ENCODE results near the gene SLCO1A2. TPM values are rescaled to one million over a fixed set of nuclear protein-coding genes. Genes with fewer than 3 reads are reported as not detected.

SLCO1A2 gene
- total and polyA plus RNA-seq, 4 donors, result not detected

GRCh38 chr12:21257172-21257571, 77.5 kb downstream of the SLCO1A2 start:
- ATAC-seq (ENCODE audit: low FRiP score) (no peak), DNase-seq (no peak)
- Histone ChIP-seq H3K27ac (ENCODE audit: low read depth in 1 of 2, low read length in 2 of 2) (no peak overlapping the region), H3K4me1 (ENCODE audit: control insufficient read depth in 1 of 2, insufficient read depth in 2 of 2, low read length in 2 of 2) (no peaks in the 10 kb centered on the region), H3K36me3 (ENCODE audit: control insufficient read depth in 1 of 2, insufficient read depth in 2 of 2, low read length in 1 of 2) (no peaks in the 10 kb centered on the region), H3K9me3 (ENCODE audit: control insufficient read depth, low read length) (no peaks in the 10 kb centered on the region), H3K4me3 (ENCODE audit: low read length in 2 of 2) (no peak overlapping the region), H3K27me3 (ENCODE audit: control insufficient read depth in 1 of 2, insufficient read depth in 2 of 2, low read length in 1 of 2) (no peaks in the 10 kb centered on the region)
- 76 to 81% methylated on average over 3 of the region's 3 CpGs for WGBS, 2 donors
- intact Hi-C loops (cut with DNase I), result no loop called here

DNA sequence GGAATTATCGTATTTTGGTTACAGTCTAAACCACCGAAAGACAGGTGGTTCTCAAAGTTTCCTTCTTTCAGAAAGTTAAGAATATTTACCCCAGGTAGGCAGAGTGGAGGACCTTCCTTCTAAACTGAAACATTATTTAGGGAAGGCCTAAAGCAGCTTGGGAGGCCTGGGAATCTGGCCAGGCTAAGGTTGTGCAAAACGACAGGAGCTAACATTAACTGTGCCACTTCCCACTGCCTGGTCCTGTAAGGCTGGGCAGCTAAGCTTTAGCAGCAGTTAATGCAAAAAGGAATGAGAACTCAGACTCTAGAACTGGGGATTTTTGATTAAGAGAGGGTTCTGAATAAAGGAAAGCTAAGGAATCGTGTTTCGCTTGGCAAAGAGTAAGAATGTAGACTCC, 82.6 kb downstream of the SLCO1A2 start:
- no peaks in the 10 kb centered on the region for H3K27me3 ChIP-seq (ENCODE audit: control insufficient read depth in 1 of 2, insufficient read depth in 2 of 2, low read length in 1 of 2)
- DNase-seq (no peak), ATAC-seq (ENCODE audit: low FRiP score) (no peak)
- intact Hi-C loops (cut with DNase I), result no loop called here
- no peaks in the 10 kb centered on the region for H3K36me3 ChIP-seq (ENCODE audit: control insufficient read depth in 1 of 2, insufficient read depth in 2 of 2, low read length in 1 of 2)
- no peak overlapping the region for H3K4me3 ChIP-seq (ENCODE audit: low read length in 2 of 2)
- H3K4me1 ChIP-seq (ENCODE audit: control insufficient read depth in 1 of 2, insufficient read depth in 2 of 2, low read length in 2 of 2), result no peaks in the 10 kb centered on the region
- no peak overlapping the region for H3K27ac ChIP-seq (ENCODE audit: low read depth in 1 of 2, low read length in 2 of 2)
- no peaks in the 10 kb centered on the region for H3K9me3 ChIP-seq (ENCODE audit: control insufficient read depth, low read length)
- 65 to 69% methylated on average over 5 of the region's 5 CpGs for WGBS, 2 donors

DNA sequence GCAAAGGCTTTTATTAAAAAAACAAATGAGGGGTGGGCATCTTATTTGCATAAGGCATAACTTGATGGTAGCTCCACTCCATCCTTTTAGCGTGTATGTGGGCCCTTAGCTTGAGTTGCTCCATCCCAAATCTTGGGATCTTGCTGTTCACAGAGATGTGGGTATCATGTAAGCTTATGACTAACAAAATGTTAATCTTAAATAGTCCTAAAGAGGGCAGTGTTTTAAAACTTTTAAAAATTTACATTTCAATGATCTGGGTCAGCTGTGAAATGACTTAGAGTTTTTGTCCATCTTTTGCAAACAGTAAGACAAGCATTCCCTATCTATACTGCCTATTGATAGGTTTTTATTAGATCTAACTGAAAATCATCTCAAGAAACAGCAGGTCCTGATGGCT, 86.0 kb downstream of the SLCO1A2 start:
- intact Hi-C loops (cut with DNase I), result no loop called here
- Histone ChIP-seq H3K27ac (ENCODE audit: low read depth in 1 of 2, low read length in 2 of 2) (no peak overlapping the region), H3K4me1 (ENCODE audit: control insufficient read depth in 1 of 2, insufficient read depth in 2 of 2, low read length in 2 of 2) (no peaks in the 10 kb centered on the region), H3K27me3 (ENCODE audit: control insufficient read depth in 1 of 2, insufficient read depth in 2 of 2, low read length in 1 of 2) (no peaks in the 10 kb centered on the region), H3K9me3 (ENCODE audit: control insufficient read depth, low read length) (no peaks in the 10 kb centered on the region), H3K4me3 (ENCODE audit: low read length in 2 of 2) (no peak overlapping the region), H3K36me3 (ENCODE audit: control insufficient read depth in 1 of 2, insufficient read depth in 2 of 2, low read length in 1 of 2) (no peaks in the 10 kb centered on the region)
- 61 to 69% methylated on average over 1 of the region's 1 CpG for WGBS, 2 donors
- no peak for ATAC-seq (ENCODE audit: low FRiP score)
- DNase-seq, result no peak

DNA sequence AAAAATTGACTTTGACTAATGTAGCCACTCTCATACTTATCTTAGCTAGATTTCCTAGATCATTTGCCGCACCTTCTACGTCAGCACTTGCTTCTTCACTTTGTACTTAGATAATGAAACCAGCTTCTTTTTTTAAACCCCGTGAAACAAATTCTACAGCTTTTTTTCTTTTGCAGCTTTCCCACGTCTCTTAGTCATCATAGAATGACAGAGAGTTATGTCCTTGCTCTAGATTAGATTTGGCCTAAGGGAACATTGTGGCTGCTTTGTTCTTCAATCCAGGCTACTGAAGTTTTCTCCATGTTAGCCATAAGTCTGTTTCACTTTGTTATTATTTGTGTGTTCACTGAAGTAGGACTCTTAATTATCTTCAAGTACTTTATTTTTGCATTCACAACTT, 94.9 kb downstream of the SLCO1A2 start:
- H3K9me3 ChIP-seq (ENCODE audit: control insufficient read depth, low read length), result no peaks in the 10 kb centered on the region
- intact Hi-C loops (cut with DNase I), result no loop called here
- H3K4me1 ChIP-seq (ENCODE audit: control insufficient read depth in 1 of 2, insufficient read depth in 2 of 2, low read length in 2 of 2), result no peaks in the 10 kb centered on the region
- no peak for ATAC-seq (ENCODE audit: low FRiP score)
- H3K27ac ChIP-seq (ENCODE audit: low read depth in 1 of 2, low read length in 2 of 2), result no peak overlapping the region
- peaks cover 0 to 3% of the 10 kb centered on the region in 2 donors for H3K36me3 ChIP-seq (ENCODE audit: control insufficient read depth in 1 of 2, insufficient read depth in 2 of 2, low read length in 1 of 2)
- DNase-seq, result no peak
- WGBS, 2 donors, result 48 to 49% methylated on average over 4 of the region's 4 CpGs
- H3K27me3 ChIP-seq (ENCODE audit: control insufficient read depth in 1 of 2, insufficient read depth in 2 of 2, low read length in 1 of 2), result no peaks in the 10 kb centered on the region
- H3K4me3 ChIP-seq (ENCODE audit: low read length in 2 of 2), result no peak overlapping the region

DNA sequence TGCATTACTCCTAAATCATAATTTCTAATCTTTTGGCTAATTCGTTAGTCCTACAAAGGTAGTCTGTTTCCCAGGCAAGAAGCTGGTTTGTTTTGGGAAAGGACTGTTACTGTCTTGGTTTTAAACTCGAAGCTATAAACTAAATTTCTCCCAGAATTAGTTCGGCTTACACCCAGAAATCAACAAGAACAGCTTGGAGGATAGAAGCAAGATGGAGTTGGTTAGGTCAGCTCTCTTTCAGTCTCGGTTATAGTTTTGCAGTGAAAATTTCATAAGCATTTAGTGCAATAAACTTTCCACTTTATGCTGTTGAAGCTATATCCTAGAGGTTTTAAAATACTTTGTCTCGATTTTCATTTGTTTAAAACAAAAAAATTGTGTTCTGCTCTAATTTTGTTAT, 100.3 kb downstream of the SLCO1A2 start:
- WGBS, 2 donors, result 84 to 87% methylated on average over 5 of the region's 5 CpGs
- Histone ChIP-seq H3K27me3 (ENCODE audit: control insufficient read depth in 1 of 2, insufficient read depth in 2 of 2, low read length in 1 of 2) (no peaks in the 10 kb centered on the region), H3K4me1 (ENCODE audit: control insufficient read depth in 1 of 2, insufficient read depth in 2 of 2, low read length in 2 of 2) (no peaks in the 10 kb centered on the region), H3K27ac (ENCODE audit: low read depth in 1 of 2, low read length in 2 of 2) (no peak overlapping the region), H3K4me3 (ENCODE audit: low read length in 2 of 2) (no peak overlapping the region), H3K36me3 (ENCODE audit: control insufficient read depth in 1 of 2, insufficient read depth in 2 of 2, low read length in 1 of 2) (peaks cover 0 to 3% of the 10 kb centered on the region in 2 donors), H3K9me3 (ENCODE audit: control insufficient read depth, low read length) (no peaks in the 10 kb centered on the region)
- no peak for ATAC-seq (ENCODE audit: low FRiP score)
- DNase-seq, result no peak
- intact Hi-C loops (cut with DNase I), result no loop called here

DNA sequence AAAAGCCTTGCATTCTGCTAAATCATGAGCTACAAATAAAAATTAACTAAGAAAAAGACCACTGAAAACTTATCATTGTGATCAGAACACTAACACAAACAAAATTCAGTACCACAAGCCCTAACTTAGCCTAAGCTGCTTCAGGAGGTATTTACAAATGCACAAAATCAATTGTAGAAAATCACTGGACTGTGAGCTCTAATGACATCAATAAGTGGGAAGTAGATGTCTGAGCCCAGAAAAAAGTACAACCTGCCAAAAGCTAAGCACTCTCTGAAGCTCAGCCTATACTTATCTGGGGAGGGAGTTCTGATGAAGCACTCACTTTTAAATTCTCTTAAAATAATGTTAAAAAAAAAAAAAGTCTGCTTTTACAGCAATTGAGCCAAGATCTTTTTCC, 110.8 kb downstream of the SLCO1A2 start:
- intact Hi-C loops (cut with DNase I), result no loop called here
- ATAC-seq (ENCODE audit: low FRiP score) (no peak), DNase-seq (no peak)
- Histone ChIP-seq H3K27me3 (ENCODE audit: control insufficient read depth in 1 of 2, insufficient read depth in 2 of 2, low read length in 1 of 2) (no peaks in the 10 kb centered on the region), H3K4me3 (ENCODE audit: low read length in 2 of 2) (no peak overlapping the region), H3K36me3 (ENCODE audit: control insufficient read depth in 1 of 2, insufficient read depth in 2 of 2, low read length in 1 of 2) (no peaks in the 10 kb centered on the region), H3K9me3 (ENCODE audit: control insufficient read depth, low read length) (no peaks in the 10 kb centered on the region), H3K4me1 (ENCODE audit: control insufficient read depth in 1 of 2, insufficient read depth in 2 of 2, low read length in 2 of 2) (no peaks in the 10 kb centered on the region), H3K27ac (ENCODE audit: low read depth in 1 of 2, low read length in 2 of 2) (no peak overlapping the region)

- no peaks in the 10 kb centered on the region for H3K27me3 ChIP-seq (ENCODE audit: control insufficient read depth in 1 of 2, insufficient read depth in 2 of 2, low read length in 1 of 2)
- intact Hi-C loops (cut with DNase I), result no loop called here
- no peak overlapping the region for H3K27ac ChIP-seq (ENCODE audit: low read depth in 1 of 2, low read length in 2 of 2)
- no peaks in the 10 kb centered on the region for H3K36me3 ChIP-seq (ENCODE audit: control insufficient read depth in 1 of 2, insufficient read depth in 2 of 2, low read length in 1 of 2)
- DNase-seq (no peak), ATAC-seq (ENCODE audit: low FRiP score) (no peak)
- H3K4me3 ChIP-seq (ENCODE audit: low read length in 2 of 2), result no peak overlapping the region
- no peaks in the 10 kb centered on the region for H3K4me1 ChIP-seq (ENCODE audit: control insufficient read depth in 1 of 2, insufficient read depth in 2 of 2, low read length in 2 of 2)
- H3K9me3 ChIP-seq (ENCODE audit: control insufficient read depth, low read length), result no peaks in the 10 kb centered on the region
Observed at GRCh38 chr12:21221778-21222177, 112.9 kb downstream of the SLCO1A2 start.

DNA sequence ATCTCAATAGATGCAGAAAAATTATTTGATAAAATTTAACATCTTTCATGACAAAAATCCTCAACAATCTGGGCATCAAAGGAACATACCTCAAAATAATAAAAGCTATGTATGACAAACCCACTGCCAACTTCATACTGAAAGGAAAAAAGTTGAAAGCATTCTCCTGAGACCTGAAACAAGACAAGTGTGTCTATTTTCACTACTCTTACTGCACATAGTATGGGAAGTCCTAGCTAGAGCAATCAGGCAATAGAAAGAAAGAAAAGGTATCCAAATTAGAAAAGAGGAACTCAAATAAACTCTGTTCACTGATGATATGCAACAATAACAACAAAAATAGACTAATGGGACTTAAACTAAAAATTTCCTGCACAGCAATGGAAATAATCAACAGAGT, 113.6 kb downstream of the SLCO1A2 start:
- Histone ChIP-seq H3K9me3 (ENCODE audit: control insufficient read depth, low read length) (no peaks in the 10 kb centered on the region), H3K27me3 (ENCODE audit: control insufficient read depth in 1 of 2, insufficient read depth in 2 of 2, low read length in 1 of 2) (no peaks in the 10 kb centered on the region), H3K36me3 (ENCODE audit: control insufficient read depth in 1 of 2, insufficient read depth in 2 of 2, low read length in 1 of 2) (no peaks in the 10 kb centered on the region), H3K4me1 (ENCODE audit: control insufficient read depth in 1 of 2, insufficient read depth in 2 of 2, low read length in 2 of 2) (no peaks in the 10 kb centered on the region), H3K4me3 (ENCODE audit: low read length in 2 of 2) (no peak overlapping the region), H3K27ac (ENCODE audit: low read depth in 1 of 2, low read length in 2 of 2) (no peak overlapping the region)
- ATAC-seq (ENCODE audit: low FRiP score), result no peak
- intact Hi-C loops (cut with DNase I), result no loop called here
- no peak for DNase-seq

DNA sequence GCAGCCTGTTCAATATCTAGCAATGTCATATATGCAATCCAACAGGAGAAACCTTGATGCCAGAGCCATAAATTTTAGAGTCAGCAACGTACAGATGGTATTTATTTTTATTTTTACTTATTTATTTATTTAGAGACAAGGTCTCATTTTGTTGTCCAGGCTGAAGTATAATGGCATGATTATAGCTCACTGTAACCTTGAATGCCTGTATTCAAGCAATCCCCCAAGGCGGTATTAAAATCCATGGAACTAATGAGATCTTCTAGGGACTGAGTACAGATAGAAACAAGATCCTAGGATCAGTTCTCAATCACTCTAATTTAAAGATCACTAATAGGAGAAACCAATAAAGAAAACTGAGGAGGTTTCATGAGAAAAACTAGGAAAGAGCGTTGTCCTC, 114.5 kb downstream of the SLCO1A2 start:
- DNase-seq (no peak), ATAC-seq (ENCODE audit: low FRiP score) (no peak)
- H3K27ac ChIP-seq (ENCODE audit: low read depth in 1 of 2, low read length in 2 of 2), result no peak overlapping the region
- no peak overlapping the region for H3K4me3 ChIP-seq (ENCODE audit: low read length in 2 of 2)
- WGBS, 2 donors, result 77 to 78% methylated on average over 3 of the region's 3 CpGs
- intact Hi-C loops (cut with DNase I), result no loop called here
- no peaks in the 10 kb centered on the region for H3K4me1 ChIP-seq (ENCODE audit: control insufficient read depth in 1 of 2, insufficient read depth in 2 of 2, low read length in 2 of 2)
- H3K9me3 ChIP-seq (ENCODE audit: control insufficient read depth, low read length), result no peaks in the 10 kb centered on the region
- H3K36me3 ChIP-seq (ENCODE audit: control insufficient read depth in 1 of 2, insufficient read depth in 2 of 2, low read length in 1 of 2), result no peaks in the 10 kb centered on the region
- H3K27me3 ChIP-seq (ENCODE audit: control insufficient read depth in 1 of 2, insufficient read depth in 2 of 2, low read length in 1 of 2), result no peaks in the 10 kb centered on the region

DNA sequence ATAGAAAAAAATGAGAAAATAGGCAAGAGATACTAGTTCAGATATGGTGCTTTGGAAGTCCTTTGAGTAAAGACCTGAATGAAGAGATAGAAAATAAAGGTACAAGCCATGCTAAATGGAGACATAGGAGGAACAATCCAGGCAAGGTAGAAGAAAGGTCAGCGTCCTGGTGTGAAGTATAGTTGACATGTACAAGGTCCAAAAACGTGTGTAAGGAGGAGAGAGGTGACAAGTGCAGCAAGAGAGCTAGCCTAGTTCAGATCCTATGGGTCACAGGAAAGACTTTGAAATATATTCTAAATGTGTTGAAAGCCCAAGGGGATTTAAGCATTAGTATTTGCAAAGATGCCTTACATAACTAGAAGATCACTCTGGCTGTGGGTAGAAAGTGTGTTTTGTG, 115.5 kb downstream of the SLCO1A2 start:
- no peaks in the 10 kb centered on the region for H3K36me3 ChIP-seq (ENCODE audit: control insufficient read depth in 1 of 2, insufficient read depth in 2 of 2, low read length in 1 of 2)
- 49 to 61% methylated on average over 2 of the region's 2 CpGs for WGBS, 2 donors
- DNase-seq (no peak), ATAC-seq (ENCODE audit: low FRiP score) (no peak)
- no peak overlapping the region for H3K4me3 ChIP-seq (ENCODE audit: low read length in 2 of 2)
- no peak overlapping the region for H3K27ac ChIP-seq (ENCODE audit: low read depth in 1 of 2, low read length in 2 of 2)
- H3K9me3 ChIP-seq (ENCODE audit: control insufficient read depth, low read length), result no peaks in the 10 kb centered on the region
- no peaks in the 10 kb centered on the region for H3K27me3 ChIP-seq (ENCODE audit: control insufficient read depth in 1 of 2, insufficient read depth in 2 of 2, low read length in 1 of 2)
- intact Hi-C loops (cut with DNase I), result no loop called here
- H3K4me1 ChIP-seq (ENCODE audit: control insufficient read depth in 1 of 2, insufficient read depth in 2 of 2, low read length in 2 of 2), result no peaks in the 10 kb centered on the region
